Esophagus muscularis mucosa (tissue), 4 donors: ENCODE data around the gene UMOD. TPM values are rescaled to one million over a fixed set of nuclear protein-coding genes. Genes with fewer than 3 reads are reported as not detected.

Source experiments
- DNase-seq: peaks from one replicate; pipeline ENCODE4 v3.0.0-alpha.2; 2017; ENCODE audit errors: extremely low spot score
- H3K27ac ChIP-seq, 4 donors: fragments of 200-600 bp; sonication (generic); replicated peaks in 1 of 4; 1 replicate in 3 of 4; 2 replicates in 1 of 4; pipeline ENCODE4 v1.5.1; 2016 to 2019; ENCODE audit warnings: mild to moderate bottlenecking in 1 of 4
- H3K27me3 ChIP-seq, 4 donors: fragments of 200-600 bp; sonication (generic); one replicate each; pipeline versions ENCODE4 v1.5.1 to v1.6.0; 2016 to 2019
- H3K36me3 ChIP-seq, 4 donors: fragments of 200-600 bp; sonication (generic); one replicate each; pipeline ENCODE4 v1.5.1; 2016 to 2019
- H3K4me1 ChIP-seq, 4 donors: fragments of 200-600 bp; sonication (generic); one replicate each; pipeline ENCODE4 v1.5.1; 2016 to 2019
- H3K4me3 ChIP-seq, 4 donors: fragments of 200-600 bp; sonication (generic); 1 replicate in 2 of 4; 2 replicates in 2 of 4; pipeline ENCODE4 v1.5.1; 2016 to 2019; ENCODE audit warnings: mild to moderate bottlenecking in 4 of 4, moderate library complexity in 1 of 4
- H3K9me3 ChIP-seq, 4 donors: fragments of 200-600 bp; sonication (generic); 1 replicate in 3 of 4; 2 replicates in 1 of 4; pipeline ENCODE4 v1.5.1; 2016 to 2019
- EP300 ChIP-seq: sonication (generic); formaldehyde crosslinking; IDR thresholded peaks from one replicate; pipeline ENCODE4 v1.6.1; 2017; ENCODE audit warnings: antibody characterized with exemption
- POLR2A ChIP-seq: fragments of 450-650 bp; IDR thresholded peaks from one replicate; pipeline ENCODE4 v1.6.1; 2017; ENCODE audit warnings: antibody characterized with exemption, moderate library complexity, mild to moderate bottlenecking, low read depth
- POLR2AphosphoS5 ChIP-seq, 2 donors: sonication (generic); formaldehyde crosslinking; IDR thresholded peaks; one replicate each; pipeline ENCODE4 v1.6.1; 2017; ENCODE audit warnings: antibody characterized with exemption in 2 of 2
- WGBS: methylation state at CpG from one replicate; pipeline ENCODE4 v1.1.5; 2018; 5-methylcytosine and 5-hydroxymethylcytosine counted together
- intact Hi-C: fragments of 100-400 bp; cut with DNase I; formaldehyde crosslinking; loops from one replicate; pipeline ENCODE4 v1.15.1; 2023
- total RNA-seq, 4 donors: library from RNA; depleted of rRNA; stranded (reverse); fragments of >200 nt; gene quantifications; one replicate each; pipeline versions ENCODE4 v1.1.0 to v1.2.1, GENCODE V29; 2016
- TF ChIP-seq, protein P1 (sequence below), 3 experiments: fragments of 200-600 bp in 2 of 3; fragments of 450-650 bp in 1 of 3; sonication (generic) in 2 of 3; IDR thresholded peaks; one replicate each; pipeline ENCODE4 v1.5.1; 2017 to 2019; ENCODE audit warnings: antibody characterized with exemption in 3 of 3, mild to moderate bottlenecking in 2 of 3, moderate library complexity in 1 of 3

The UMOD gene
- total RNA-seq, 4 donors from 2014 or later: not detected

- Histone ChIP-seq H3K4me3 (no peak overlapping the region), H3K27ac (no peak overlapping the region), H3K27me3 (peaks cover 0 to 10% (median 0%) of the 10 kb centered on the region in 4 donors), H3K36me3 (no peaks in the 10 kb centered on the region), H3K9me3 (no peaks in the 10 kb centered on the region), H3K4me1 (no peaks in the 10 kb centered on the region)
- TF ChIP-seq POLR2A (no peak), POLR2AphosphoS5 (IDR thresholded peaks at IDR 0.05) (no peak), EP300 (no peak)
- TF ChIP-seq, protein P1, sequence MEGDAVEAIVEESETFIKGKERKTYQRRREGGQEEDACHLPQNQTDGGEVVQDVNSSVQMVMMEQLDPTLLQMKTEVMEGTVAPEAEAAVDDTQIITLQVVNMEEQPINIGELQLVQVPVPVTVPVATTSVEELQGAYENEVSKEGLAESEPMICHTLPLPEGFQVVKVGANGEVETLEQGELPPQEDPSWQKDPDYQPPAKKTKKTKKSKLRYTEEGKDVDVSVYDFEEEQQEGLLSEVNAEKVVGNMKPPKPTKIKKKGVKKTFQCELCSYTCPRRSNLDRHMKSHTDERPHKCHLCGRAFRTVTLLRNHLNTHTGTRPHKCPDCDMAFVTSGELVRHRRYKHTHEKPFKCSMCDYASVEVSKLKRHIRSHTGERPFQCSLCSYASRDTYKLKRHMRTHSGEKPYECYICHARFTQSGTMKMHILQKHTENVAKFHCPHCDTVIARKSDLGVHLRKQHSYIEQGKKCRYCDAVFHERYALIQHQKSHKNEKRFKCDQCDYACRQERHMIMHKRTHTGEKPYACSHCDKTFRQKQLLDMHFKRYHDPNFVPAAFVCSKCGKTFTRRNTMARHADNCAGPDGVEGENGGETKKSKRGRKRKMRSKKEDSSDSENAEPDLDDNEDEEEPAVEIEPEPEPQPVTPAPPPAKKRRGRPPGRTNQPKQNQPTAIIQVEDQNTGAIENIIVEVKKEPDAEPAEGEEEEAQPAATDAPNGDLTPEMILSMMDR (IDR thresholded peaks at IDR 0.05): no peak
- DNase-seq: no peak
- intact Hi-C loops: no loop called here
- WGBS: 77% methylated on average over 5 of the region's 5 CpGs
Measured at GRCh38 chr16:20372701-20373100, 20.2 kb upstream of the UMOD start.

GRCh38 chr16:20369452-20370054 lies 17.0 kb upstream of the UMOD start:
- Histone ChIP-seq H3K9me3 (no peaks in the 10 kb centered on the region), H3K4me3 (no peak overlapping the region), H3K36me3 (no peaks in the 10 kb centered on the region), H3K27me3 (peaks cover 0 to 17% (median 0%) of the 10 kb centered on the region in 4 donors), H3K4me1 (no peaks in the 10 kb centered on the region), H3K27ac (no peak overlapping the region)
- 65% methylated on average over 9 of the region's 9 CpGs for WGBS
- DNase-seq: no peak
- intact Hi-C loops: no loop called here
- TF ChIP-seq POLR2A: no peak
- no peak for TF ChIP-seq POLR2AphosphoS5 (IDR thresholded peaks at IDR 0.05)
- TF ChIP-seq EP300: no peak
- TF ChIP-seq, protein P1 (IDR thresholded peaks at IDR 0.05): no peak

- H3K36me3 ChIP-seq: no peaks in the 10 kb centered on the region
- intact Hi-C loops: no loop called here
- H3K27me3 ChIP-seq: peaks cover 0 to 26% (median 0%) of the 10 kb centered on the region in 4 donors
- DNase-seq: no peak
- 100% methylated on average over 1 of the region's 3 CpGs for WGBS
- no peaks in the 10 kb centered on the region for H3K9me3 ChIP-seq
- TF ChIP-seq, protein P1 (IDR thresholded peaks at IDR 0.05): no peak
- no peak for TF ChIP-seq POLR2AphosphoS5 (IDR thresholded peaks at IDR 0.05)
- TF ChIP-seq EP300: no peak
- no peak for TF ChIP-seq POLR2A
- H3K4me1 ChIP-seq: no peaks in the 10 kb centered on the region
- no peak overlapping the region for H3K4me3 ChIP-seq
- H3K27ac ChIP-seq: no peak overlapping the region
Measured at GRCh38 chr16:20364051-20364450, 11.5 kb upstream of the UMOD start.

DNA sequence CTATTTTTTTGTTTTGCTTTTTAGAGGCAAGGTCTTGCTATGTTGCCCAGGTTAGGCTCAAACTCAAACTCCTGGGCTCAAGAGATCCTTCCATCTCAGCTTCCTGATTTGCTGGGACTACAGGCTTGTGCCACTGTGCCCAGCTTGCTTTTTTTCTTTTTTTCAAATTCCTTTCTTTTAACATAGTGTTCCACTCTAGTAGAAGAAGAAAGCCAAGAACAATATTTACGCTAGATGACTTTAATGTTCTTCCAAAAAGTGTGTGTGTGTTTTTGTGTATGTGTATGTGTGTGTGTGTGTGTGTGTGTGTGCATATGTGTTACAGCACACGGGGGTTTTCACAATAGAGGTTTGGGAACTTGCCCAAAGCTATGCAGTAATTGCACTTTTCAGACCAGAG lies 10.7 kb upstream of the UMOD start:
- Histone ChIP-seq H3K36me3 (no peaks in the 10 kb centered on the region), H3K9me3 (no peaks in the 10 kb centered on the region), H3K27ac (no peak overlapping the region), H3K4me1 (no peaks in the 10 kb centered on the region), H3K27me3 (peaks cover 0 to 24% (median 0%) of the 10 kb centered on the region in 4 donors), H3K4me3 (no peak overlapping the region)
- DNase-seq: no peak
- TF ChIP-seq EP300: no peak
- TF ChIP-seq, protein P1 (IDR thresholded peaks at IDR 0.05): no peak
- TF ChIP-seq POLR2A: no peak
- TF ChIP-seq POLR2AphosphoS5 (IDR thresholded peaks at IDR 0.05): no peak
- intact Hi-C loops: no loop called here
- 63% methylated on average over 2 of the region's 2 CpGs for WGBS

DNA sequence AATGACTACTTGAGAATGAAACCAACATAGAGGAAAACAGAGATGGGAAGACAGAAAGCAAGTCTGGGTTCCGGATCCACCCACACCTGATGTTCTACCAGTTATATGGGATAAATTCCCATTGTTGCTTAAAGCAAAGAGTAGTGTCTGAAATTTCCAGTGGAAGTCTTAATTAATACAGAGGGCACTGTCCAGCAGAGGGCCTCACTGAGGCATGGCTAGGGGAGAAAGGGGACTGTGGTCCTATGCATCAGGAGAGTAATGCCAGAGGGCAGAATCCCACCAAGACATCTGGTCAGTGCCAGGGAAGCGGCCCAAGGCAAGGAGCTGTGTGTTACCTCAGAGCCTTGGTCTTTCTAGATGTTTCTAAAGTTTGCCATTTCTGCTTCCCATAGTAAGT lies 7.5 kb upstream of the UMOD start:
- intact Hi-C loops: no loop called here
- H3K9me3 ChIP-seq: no peaks in the 10 kb centered on the region
- H3K4me1 ChIP-seq: no peaks in the 10 kb centered on the region
- H3K36me3 ChIP-seq: no peaks in the 10 kb centered on the region
- peaks cover 0 to 20% (median 0%) of the 10 kb centered on the region in 4 donors for H3K27me3 ChIP-seq
- WGBS: 46% methylated on average over 2 of the region's 2 CpGs
- H3K4me3 ChIP-seq: no peak overlapping the region
- no peak for DNase-seq
- TF ChIP-seq POLR2A (no peak), EP300 (no peak), POLR2AphosphoS5 (IDR thresholded peaks at IDR 0.05) (no peak)
- TF ChIP-seq, protein P1 (IDR thresholded peaks at IDR 0.05): peak in 1 of 3 experiments; percentile 5
- no peak overlapping the region for H3K27ac ChIP-seq
